C4-2B (cell line): ENCODE data around the gene METTL21C.

Experiments
- H3K27ac ChIP-seq: fragments of 450-650 bp; 2 replicates; pipeline ENCODE4 v1.5.1; 2017
- CTCF ChIP-seq: fragments of 450-650 bp; conservative IDR thresholded peaks from 2 replicates; pipeline ENCODE4 v1.5.1; 2017; ENCODE audit warnings: mild to moderate bottlenecking
- ZFX ChIP-seq: fragments of 450-650 bp; IDR thresholded peaks from 2 replicates; pipeline ENCODE4 v1.6.1; 2017

Gene METTL21C

GRCh38 chr13:102704238-102705058 lies 9.6 kb upstream of the METTL21C start:
- H3K27ac ChIP-seq, result no peak overlapping the region
- TF ChIP-seq ZFX (no peak), CTCF (no peak)

DNA sequence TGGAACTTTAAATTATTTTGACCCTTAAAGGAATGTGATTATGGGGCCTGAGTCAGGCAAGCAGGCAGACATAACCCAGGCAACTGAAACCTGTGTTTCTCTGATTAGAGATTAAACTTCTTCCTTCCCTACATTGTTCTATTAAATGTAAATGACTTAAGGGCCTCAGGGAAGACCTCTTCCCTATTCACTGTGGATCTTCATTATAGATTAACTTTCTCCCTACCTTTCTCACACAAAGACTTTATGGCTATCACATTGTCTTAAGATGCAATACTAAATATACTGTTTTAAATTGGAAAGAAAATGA lies 8.8 kb upstream of the METTL21C start:
- TF ChIP-seq ZFX (no peak), CTCF (no peak)
- H3K27ac ChIP-seq, result no peak overlapping the region

DNA sequence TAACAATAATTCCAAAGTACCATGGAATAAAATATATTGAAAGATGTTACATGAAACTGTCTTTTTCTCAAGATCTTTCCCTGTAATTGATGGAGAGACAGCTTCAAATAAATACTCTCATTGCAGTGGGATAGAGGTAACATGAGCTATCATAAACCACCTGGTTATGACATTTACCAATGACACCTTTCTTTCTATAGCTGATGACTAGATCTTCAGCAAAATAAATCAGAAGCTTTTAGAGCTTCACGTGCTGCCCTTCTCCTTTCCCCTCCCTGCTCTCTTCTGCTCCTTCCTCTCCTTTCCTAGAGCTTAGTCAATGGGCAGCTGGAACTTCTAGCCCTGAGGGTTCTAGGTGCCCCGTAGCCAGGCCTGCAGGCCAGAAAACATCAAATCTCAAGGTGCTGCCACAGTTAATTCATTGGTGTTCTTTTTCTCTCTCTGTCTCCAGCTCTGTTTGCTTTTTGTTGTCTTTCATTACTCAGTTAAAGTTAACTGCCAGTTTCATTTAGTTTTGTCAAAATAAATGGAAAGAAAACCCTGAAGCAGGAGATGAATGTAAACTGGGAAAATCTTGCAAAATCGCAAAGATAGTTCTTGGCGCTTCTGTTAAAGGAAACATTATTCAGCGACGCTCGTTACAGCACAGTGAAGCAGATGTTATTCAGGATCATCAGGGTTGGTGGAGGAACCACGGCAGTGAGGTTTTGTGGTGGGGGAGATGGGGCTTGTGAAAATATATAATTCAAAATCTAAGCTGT lies 8.3 kb upstream of the METTL21C start:
- TF ChIP-seq CTCF (no peak), ZFX (no peak)
- no peak overlapping the region for H3K27ac ChIP-seq

- H3K27ac ChIP-seq, result no peak overlapping the region
- no peak for TF ChIP-seq ZFX
- no peak for TF ChIP-seq CTCF
Measured at GRCh38 chr13:102701331-102701730, 6.5 kb upstream of the METTL21C start.

DNA sequence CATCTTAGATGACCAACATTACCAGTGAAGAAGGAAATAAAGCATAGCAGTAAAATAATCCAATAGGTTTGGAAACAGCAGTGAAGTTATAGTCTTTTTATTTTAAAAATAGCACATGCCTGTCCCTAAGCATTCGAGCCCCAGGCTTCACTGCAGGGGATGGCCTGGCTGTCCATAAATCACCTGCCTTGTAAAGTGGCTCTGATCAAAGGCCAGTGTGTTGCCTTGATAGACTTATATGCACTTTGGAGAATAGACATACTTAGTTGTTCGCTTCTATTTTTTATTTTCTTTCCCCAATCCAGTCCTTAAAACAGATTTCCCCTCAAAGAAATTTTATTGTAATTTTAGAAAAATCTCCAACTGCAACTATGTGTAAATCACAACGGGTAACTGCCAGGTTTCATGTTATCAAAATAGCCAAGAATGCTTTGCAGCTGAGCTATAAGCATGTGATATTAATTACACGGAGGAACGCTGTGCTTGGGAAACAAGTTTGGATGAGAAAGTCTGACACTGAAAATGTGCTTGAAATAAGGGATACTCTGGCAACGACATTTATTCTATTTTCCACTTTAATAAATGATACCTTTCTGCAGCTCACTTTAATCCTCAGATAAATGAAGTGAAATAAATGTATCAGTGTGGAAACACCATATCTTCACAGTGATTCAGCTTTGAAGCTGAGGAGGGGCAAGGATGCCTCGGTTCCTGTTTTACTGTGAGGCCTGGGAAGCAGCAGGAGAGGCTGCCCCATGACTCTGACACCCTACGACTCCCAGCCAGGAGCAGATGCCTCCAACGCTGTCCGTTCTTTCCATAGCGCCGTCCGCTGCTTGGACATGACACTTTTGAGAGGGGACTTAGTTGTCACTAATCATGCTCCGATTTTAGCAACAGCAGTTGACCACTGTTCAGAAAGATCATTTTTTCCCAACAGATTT lies 5.5 kb upstream of the METTL21C start:
- TF ChIP-seq CTCF, result no peak
- no peak for TF ChIP-seq ZFX
- no peak overlapping the region for H3K27ac ChIP-seq

- no peak overlapping the region for H3K27ac ChIP-seq
- TF ChIP-seq CTCF (no peak), ZFX (no peak)
Measured at GRCh38 chr13:102699504-102699903, 4.7 kb upstream of the METTL21C start.
